T-helper 1 cell (primary cell): ENCODE measurements around the gene OR10T2.
"Not testable (repeated sequence)": the region's sequence is repeated elsewhere in the genome, so short reads cannot be mapped to it uniquely, and the experiment has no call there.

ENCODE experiments used
- DNase-seq, 5 donors: peaks; one replicate each; pipeline ENCODE4 v3.0.0-alpha.2; 2012 to 2020

Gene OR10T2

GRCh38 chr1:158355773-158356285, 43.4 kb downstream of the OR10T2 start:
- DNase-seq = no peak

- no peak for DNase-seq
These were observed 45.0 kb downstream of the OR10T2 start for GRCh38 chr1:158354255-158354654.

- DNase-seq = no peak
These were observed 45.8 kb downstream of the OR10T2 start, which contains the start of gene CD1E for GRCh38 chr1:158353303-158354075. Gene CD1E (plus strand): TSS chr1:158353894. CDS start chr1:158353989, 95 bp downstream.

- DNase-seq = not testable (repeated sequence)
These were observed 50.3 kb downstream of the OR10T2 start for GRCh38 chr1:158348946-158349345.
